GM12878 (cell line): ENCODE data around the gene PCCA. TPM values are rescaled to one million over a fixed set of nuclear protein-coding genes. Genes with fewer than 3 reads are reported as not detected.

Experiments
- ATAC-seq: fragments of 200-7000 bp; cut with Tn5 transposase; 3 replicates; pipeline ENCODE4 v1.9.1; 2020; ENCODE audit warnings: mild to moderate bottlenecking, moderate library complexity
- BruUV-seq: library from RNA; stranded (reverse); fragments of 400-500 nt; replicated peaks from 2 replicates; lab custom pipeline; 2021; lab: Mats Ljungman, UMichigan
- CTCF ChIA-PET: fragments of 300-600 bp; sonication (Branson Sonifier 250); formaldehyde crosslinking; extraction: SDS; loops from one replicate; lab custom pipeline; 2021; ENCODE audit warnings: inconsistent platforms; lab: Yijun Ruan, JAX
- POLR2A ChIA-PET: fragments of 350-600 bp; formaldehyde crosslinking; extraction: SDS; loops from one replicate; lab custom pipeline; 2021; ENCODE audit warnings: inconsistent platforms; lab: Charles Lee
- RAD21 ChIA-PET: fragments of 300-600 bp; sonication (Branson Sonifier 250); formaldehyde crosslinking; loops from one replicate; lab custom pipeline; 2023; ENCODE audit warnings: antibody characterized with exemption; ENCODE audit not compliant: unreplicated experiment; lab: Charles Lee
- SMC1A ChIA-PET: fragments of 300-600 bp; sonication (Branson Sonifier 250); formaldehyde crosslinking; loops from one replicate; lab custom pipeline; 2023; ENCODE audit not compliant: unreplicated experiment, uncharacterized antibody; lab: Charles Lee
- DNase-seq: peaks from one replicate; pipeline ENCODE4 v3.0.0-alpha.2; 2011; ENCODE audit warnings: low read depth, low spot score
- FAIRE-seq: peaks from 3 replicates; lab custom pipeline; 2011; peaks lifted over from hg19 to GRCh38; lab: Jason Lieb, UNC
- H2AFZ ChIP-seq: 2 replicates; pipeline ENCODE4 v1.6.0; 2011; ENCODE audit warnings: low read depth, low read length, control low read depth; ENCODE audit not compliant: control insufficient read depth
- H3K27ac ChIP-seq: 2 replicates; pipeline ENCODE4 v1.5.1; 2011; ENCODE audit warnings: control low read depth; ENCODE audit not compliant: control insufficient read depth, insufficient read depth
- H3K27me3 ChIP-seq, 2 experiments: replicated peaks in 1 of 2; 2 replicates each; pipeline versions ENCODE4 v1.6.0 to v1.6.1; 2011; ENCODE audit warnings: low read length in 1 of 2; ENCODE audit not compliant: control insufficient read depth in 2 of 2, insufficient read depth in 2 of 2
- H3K36me3 ChIP-seq, 2 experiments: 2 replicates each; pipeline ENCODE4 v1.5.1; 2011; ENCODE audit warnings: low read length in 1 of 2; ENCODE audit not compliant: control insufficient read depth in 2 of 2, insufficient read depth in 2 of 2
- H3K4me1 ChIP-seq: 2 replicates; pipeline ENCODE4 v1.6.1; 2011; ENCODE audit warnings: mild to moderate bottlenecking, low read length, moderate library complexity, mixed read lengths; ENCODE audit not compliant: control insufficient read depth, insufficient read depth
- H3K4me2 ChIP-seq: 2 replicates; pipeline ENCODE4 v1.6.0; 2011; ENCODE audit warnings: control low read depth; ENCODE audit not compliant: control insufficient read depth, insufficient read depth
- H3K4me3 ChIP-seq: fragments of 200-600 bp; sonication (generic); 2 replicates; pipeline ENCODE4 v1.5.1; 2016
- H3K79me2 ChIP-seq: 2 replicates; pipeline ENCODE4 v1.6.0; 2011; ENCODE audit warnings: low read length; ENCODE audit not compliant: control insufficient read depth, insufficient read depth
- H3K9ac ChIP-seq: 2 replicates; pipeline ENCODE4 v1.8.0; 2011; ENCODE audit warnings: low read length, control low read depth, mixed read lengths; ENCODE audit not compliant: control insufficient read depth, insufficient read depth
- H3K9me3 ChIP-seq: replicated peaks from 3 replicates; pipeline ENCODE4 v1.5.1; 2011; ENCODE audit warnings: mild to moderate bottlenecking, low read length; ENCODE audit not compliant: control insufficient read depth, insufficient read depth
- H4K20me1 ChIP-seq: 2 replicates; pipeline ENCODE4 v1.6.0; 2011; ENCODE audit not compliant: control insufficient read depth, insufficient read depth
- CTCF ChIP-seq, 3 experiments: IDR thresholded peaks in 2 of 3; conservative IDR thresholded peaks in 1 of 3; 2 replicates each; pipeline ENCODE4 v1.5.1; 2011; ENCODE audit warnings: low read depth in 3 of 3, low read length in 3 of 3, mild to moderate bottlenecking in 3 of 3, control low read depth in 2 of 3, moderate library complexity in 2 of 3, inconsistent platforms in 1 of 3, mixed read lengths in 1 of 3; ENCODE audit not compliant: control insufficient read depth in 2 of 3, insufficient read depth in 1 of 3; ENCODE audit errors: extremely low read depth in 1 of 3
- SUZ12 ChIP-seq: fragments of 200-600 bp; sonication (generic); IDR thresholded peaks from one replicate; pipeline ENCODE4 v1.6.1; 2018; ENCODE audit warnings: antibody characterized with exemption, mild to moderate bottlenecking; ENCODE audit not compliant: unreplicated experiment
- ZNF687 ChIP-seq: fragments of 450-650 bp; IDR thresholded peaks from 2 replicates; pipeline ENCODE4 v1.6.1; 2017; ENCODE audit warnings: mild to moderate bottlenecking, moderate library complexity
- whole genome bisulfite sequencing: methylation state at CpG from one replicate; pipeline ENCODE4 v1.1.6; 2016; ENCODE audit warnings: low lambda C conversion rate; ENCODE audit not compliant: insufficient replicate concordance, insufficient coverage; ENCODE audit errors: missing lambda C conversion rate; 5-methylcytosine and 5-hydroxymethylcytosine counted together
- in situ Hi-C: fragments of 300-500 bp; cut with MboI; formaldehyde crosslinking; loops from 9 replicates; pipeline ENCODE4 v1.14.3; 2018; ENCODE audit warnings: mixed read lengths
- intact Hi-C: fragments of 100-400 bp; cut with micrococcal nuclease; formaldehyde crosslinking; loops from one replicate; pipeline ENCODE4 v1.14.2; 2022; ENCODE audit not compliant: unreplicated experiment
- polyA plus RNA-seq, 11 experiments: library from polyadenylated mRNA; depleted of rRNA in 4 of 11; unstranded in 6 of 11; stranded (reverse) in 5 of 11; fragments of >200 nt; fragmentation: Nextera tagmentation in 4 of 11; fragmentation: Illumina TruSeq in 1 of 11; extraction: Ambion mirVana in 4 of 11; extraction: Trizol in 1 of 11; gene quantifications; 1 replicate in 1 of 11; 2 replicates in 10 of 11; pipeline versions ENCODE4 v1.2.1 to v1.2.3, GENCODE V29; 2011 to 2016; ENCODE audit warnings: inconsistent platforms in 2 of 11, missing spikeins in 2 of 11, low read depth in 1 of 11
- total RNA-seq, 4 experiments: library from RNA; depleted of rRNA in 3 of 4; stranded (reverse); fragments of >200 nt in 3 of 4; fragmentation: Illumina TruSeq in 1 of 4; extraction: Trizol in 1 of 4; gene quantifications; 2 replicates each; pipeline versions ENCODE4 v1.2.1 to v1.2.3, GENCODE V29; 2013 to 2021

PCCA gene
- total and polyA plus RNA-seq, 10 of the 15 experiments (the other 5 are each of a cell fraction or from before 2014, with no cell fraction given) = 5.9 to 18.2 (median 12.4) TPM

GRCh38 chr13:100063906-100064305, 25.0 kb upstream of the PCCA start:
- no peak overlapping the region for H3K27ac ChIP-seq
- no peaks in the 10 kb centered on the region for H3K4me1 ChIP-seq
- no peaks in the 10 kb centered on the region for H3K27me3 ChIP-seq
- DNase-seq (no peak), ATAC-seq (no peak), FAIRE-seq (no peak)
- POLR2A ChIA-PET = no interaction called here
- H3K9ac ChIP-seq = no peak overlapping the region
- WGBS = 46% methylated on average over 5 of the region's 5 CpGs
- intact Hi-C loops = no loop called here
- CTCF ChIA-PET = no interaction called here
- H3K4me2 ChIP-seq = no peak overlapping the region
- no peaks in the 10 kb centered on the region for H4K20me1 ChIP-seq
- no peak overlapping the region for H3K4me3 ChIP-seq
- SMC1A ChIA-PET = no interaction called here
- BruUV-seq = no TSS peak
- RAD21 ChIA-PET = no interaction called here
- no peak overlapping the region for H2AFZ ChIP-seq
- no peak for TF ChIP-seq ZNF687
- no peak for TF ChIP-seq CTCF (IDR thresholded peaks at IDR 0.05 in 2 of 3, conservative IDR thresholded peaks at IDR 0.05 in 1 of 3; ENCODE audit: control insufficient read depth in 2 of 3, extremely low read depth in 1 of 3, insufficient read depth in 1 of 3, low read depth in 3 of 3, low read length in 3 of 3)
- no peak for TF ChIP-seq SUZ12
- in situ Hi-C loops = no loop called here
- no peaks in the 10 kb centered on the region for H3K9me3 ChIP-seq
- no peaks in the 10 kb centered on the region for H3K79me2 ChIP-seq
- H3K36me3 ChIP-seq = no peaks in the 10 kb centered on the region
